Sigmoid colon (tissue), 7 donors: ENCODE measurements around the gene TGFBI. TPM values are rescaled to one million over a fixed set of nuclear protein-coding genes. Genes with fewer than 3 reads are reported as not detected.
A peak's percentile ranks its signal among the peaks of the same experiment; 100 is the strongest.

Experiments used
- DNase-seq: peaks from one replicate; pipeline ENCODE4 v3.0.0-alpha.2; 2019
- H3K27ac ChIP-seq, 4 donors: fragments of 200-600 bp; sonication (generic); one replicate each; pipeline ENCODE4 v1.5.1; 2016 to 2019; ENCODE audit warnings: mild to moderate bottlenecking in 1 of 4
- H3K27me3 ChIP-seq, 3 donors: fragments of 200-600 bp; sonication (generic); one replicate each; pipeline ENCODE4 v1.5.1; 2019; ENCODE audit warnings: mild to moderate bottlenecking in 1 of 3
- H3K36me3 ChIP-seq, 4 donors: fragments of 200-600 bp; sonication (generic); one replicate each; pipeline ENCODE4 v1.5.1; 2016 to 2019
- H3K4me1 ChIP-seq, 4 donors: fragments of 200-600 bp; sonication (generic); one replicate each; pipeline ENCODE4 v1.5.1; 2017 to 2019
- H3K4me3 ChIP-seq, 4 donors: fragments of 200-600 bp; sonication (generic); one replicate each; pipeline ENCODE4 v1.5.1; 2017 to 2019; ENCODE audit warnings: mild to moderate bottlenecking in 2 of 4, moderate library complexity in 1 of 4
- H3K9me3 ChIP-seq, 4 donors: fragments of 200-600 bp in 3 of 4; sonication (generic) in 3 of 4; one replicate each; pipeline versions ENCODE4 v1.5.1 to v1.6.1; 2013 to 2019
- EP300 ChIP-seq, 4 donors: sonication (generic); formaldehyde crosslinking; IDR thresholded peaks; one replicate each; pipeline ENCODE4 v1.6.1; 2017; ENCODE audit warnings: antibody characterized with exemption in 4 of 4
- POLR2A ChIP-seq, 2 donors: fragments of 450-650 bp; IDR thresholded peaks; one replicate each; pipeline ENCODE4 v1.6.1; 2016; ENCODE audit warnings: antibody characterized with exemption in 2 of 2, mild to moderate bottlenecking in 2 of 2, moderate library complexity in 2 of 2
- POLR2AphosphoS5 ChIP-seq, 4 donors: sonication (generic); formaldehyde crosslinking; IDR thresholded peaks; one replicate each; pipeline ENCODE4 v1.6.1; 2017; ENCODE audit warnings: antibody characterized with exemption in 4 of 4
- WGBS, 2 donors: extraction: QIAGEN DNeasy Blood & Tissue Kit; methylation state at CpG; one replicate each; pipeline ENCODE4 v1.1.7; 2013; 5-methylcytosine and 5-hydroxymethylcytosine counted together
- intact Hi-C: fragments of 100-400 bp; cut with DNase I; formaldehyde crosslinking; loops from one replicate; pipeline ENCODE4 v1.15.1; 2023
- polyA plus RNA-seq, 3 donors: library from polyadenylated mRNA; stranded (reverse); fragments of 200-250 nt; gene quantifications; one replicate each; pipeline ENCODE4 v1.2.3, GENCODE V29; 2013
- total RNA-seq, 4 donors: library from RNA; depleted of rRNA; stranded (reverse); fragments of >200 nt; gene quantifications; one replicate each; pipeline ENCODE4 v1.1.0, GENCODE V29; 2016
- TF ChIP-seq, protein P1 (sequence below), 4 experiments: fragments of 450-650 bp in 3 of 4; fragments of 200-600 bp in 1 of 4; IDR thresholded peaks; one replicate each; pipeline ENCODE4 v1.5.1; 2016 to 2019; ENCODE audit warnings: antibody characterized with exemption in 4 of 4, mild to moderate bottlenecking in 3 of 4, moderate library complexity in 2 of 4
- donor health status: healthy with polysubstance abuse.
- donor health status: Bipolar disorder and iron deficiency.
- donor health status: healthy.

The TGFBI gene
- total and polyA plus RNA-seq, 7 donors = 48.6 to 178 (median 67.4) TPM

DNA sequence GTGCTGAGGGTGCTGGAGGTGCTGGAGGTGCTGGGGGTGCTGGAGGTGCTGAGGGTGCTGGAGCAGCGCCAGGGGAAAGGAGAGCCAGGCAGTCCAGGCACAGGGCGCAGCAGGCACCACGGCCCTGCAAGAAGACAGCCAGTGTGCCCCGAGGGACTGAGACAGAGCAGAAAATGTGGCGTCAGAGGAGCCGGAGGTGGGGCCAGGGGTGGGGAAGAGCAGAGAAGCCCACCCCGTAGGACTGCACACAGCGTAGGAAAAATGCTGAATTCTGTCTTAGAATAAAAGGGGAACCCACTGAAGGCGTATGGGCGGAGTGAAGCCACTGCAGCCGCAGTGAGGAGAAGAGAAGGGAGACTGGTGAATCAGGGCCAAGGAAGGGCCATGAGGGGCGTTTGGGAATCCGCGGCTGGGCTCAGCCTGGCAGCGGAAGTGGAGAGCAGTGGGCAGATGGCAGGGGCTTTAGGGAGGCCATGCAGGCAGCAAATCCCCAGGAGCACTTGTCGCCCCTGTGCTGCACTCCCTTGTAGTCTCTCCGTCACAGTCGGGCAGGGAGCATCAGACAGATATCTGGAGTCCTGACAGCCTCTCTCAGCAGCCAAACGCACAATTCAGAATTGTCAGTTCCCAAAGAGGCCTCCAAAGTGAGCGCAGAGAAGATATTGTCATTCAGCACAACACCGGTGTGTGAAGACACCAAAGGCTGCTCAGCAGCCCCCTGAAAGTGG, 38.1 kb upstream of the TGFBI start:
- H3K4me3 ChIP-seq = no peak overlapping the region
- H3K27ac ChIP-seq = peak overlapping the region in 1 of 4 donors; percentile 21
- WGBS, 2 donors = 82 to 90% methylated on average over 21 of the region's 21 CpGs
- intact Hi-C loops = no loop called here
- TF ChIP-seq POLR2A (IDR thresholded peaks at IDR 0.05) (no peak), POLR2AphosphoS5 (IDR thresholded peaks at IDR 0.05) (no peak), EP300 (IDR thresholded peaks at IDR 0.05) (no peak)
- TF ChIP-seq, protein P1, sequence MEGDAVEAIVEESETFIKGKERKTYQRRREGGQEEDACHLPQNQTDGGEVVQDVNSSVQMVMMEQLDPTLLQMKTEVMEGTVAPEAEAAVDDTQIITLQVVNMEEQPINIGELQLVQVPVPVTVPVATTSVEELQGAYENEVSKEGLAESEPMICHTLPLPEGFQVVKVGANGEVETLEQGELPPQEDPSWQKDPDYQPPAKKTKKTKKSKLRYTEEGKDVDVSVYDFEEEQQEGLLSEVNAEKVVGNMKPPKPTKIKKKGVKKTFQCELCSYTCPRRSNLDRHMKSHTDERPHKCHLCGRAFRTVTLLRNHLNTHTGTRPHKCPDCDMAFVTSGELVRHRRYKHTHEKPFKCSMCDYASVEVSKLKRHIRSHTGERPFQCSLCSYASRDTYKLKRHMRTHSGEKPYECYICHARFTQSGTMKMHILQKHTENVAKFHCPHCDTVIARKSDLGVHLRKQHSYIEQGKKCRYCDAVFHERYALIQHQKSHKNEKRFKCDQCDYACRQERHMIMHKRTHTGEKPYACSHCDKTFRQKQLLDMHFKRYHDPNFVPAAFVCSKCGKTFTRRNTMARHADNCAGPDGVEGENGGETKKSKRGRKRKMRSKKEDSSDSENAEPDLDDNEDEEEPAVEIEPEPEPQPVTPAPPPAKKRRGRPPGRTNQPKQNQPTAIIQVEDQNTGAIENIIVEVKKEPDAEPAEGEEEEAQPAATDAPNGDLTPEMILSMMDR (IDR thresholded peaks at IDR 0.05) = no peak
- no peaks in the 10 kb centered on the region for H3K9me3 ChIP-seq
- DNase-seq = no peak
- no peaks in the 10 kb centered on the region for H3K36me3 ChIP-seq
- H3K27me3 ChIP-seq = no peaks in the 10 kb centered on the region
- peaks cover 0 to 64% (median 37%) of the 10 kb centered on the region in 4 donors for H3K4me1 ChIP-seq

DNA sequence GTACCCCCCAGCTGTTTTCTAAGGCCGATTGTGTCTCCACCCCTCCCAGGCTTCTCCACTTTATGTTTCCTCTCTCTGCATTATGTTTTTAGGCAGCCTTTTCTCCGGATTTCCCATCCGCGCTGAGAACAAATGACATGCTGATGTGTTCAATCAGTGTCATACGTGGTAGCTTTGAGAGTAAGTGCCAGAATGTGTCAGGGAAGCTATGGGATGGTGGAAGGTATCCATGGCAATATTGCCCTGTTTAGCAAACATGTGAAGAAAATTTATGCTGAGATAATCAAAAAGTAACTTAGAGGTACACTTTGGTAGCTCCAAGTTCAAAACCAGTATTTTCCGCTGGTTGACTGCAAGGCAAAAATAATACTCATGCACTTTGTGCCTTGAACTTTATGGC, 37.4 kb upstream of the TGFBI start:
- H3K4me3 ChIP-seq = no peak overlapping the region
- WGBS, 2 donors = 84% methylated on average over 6 of the region's 6 CpGs
- TF ChIP-seq, protein P1 (IDR thresholded peaks at IDR 0.05) = no peak
- TF ChIP-seq EP300 (IDR thresholded peaks at IDR 0.05) (no peak), POLR2AphosphoS5 (IDR thresholded peaks at IDR 0.05) (no peak), POLR2A (IDR thresholded peaks at IDR 0.05) (no peak)
- H3K27ac ChIP-seq = no peak overlapping the region
- peaks cover 0 to 65% (median 41%) of the 10 kb centered on the region in 4 donors for H3K4me1 ChIP-seq
- no peak for DNase-seq
- no peaks in the 10 kb centered on the region for H3K36me3 ChIP-seq
- H3K27me3 ChIP-seq = no peaks in the 10 kb centered on the region
- no peaks in the 10 kb centered on the region for H3K9me3 ChIP-seq
- intact Hi-C loops = no loop called here

DNA sequence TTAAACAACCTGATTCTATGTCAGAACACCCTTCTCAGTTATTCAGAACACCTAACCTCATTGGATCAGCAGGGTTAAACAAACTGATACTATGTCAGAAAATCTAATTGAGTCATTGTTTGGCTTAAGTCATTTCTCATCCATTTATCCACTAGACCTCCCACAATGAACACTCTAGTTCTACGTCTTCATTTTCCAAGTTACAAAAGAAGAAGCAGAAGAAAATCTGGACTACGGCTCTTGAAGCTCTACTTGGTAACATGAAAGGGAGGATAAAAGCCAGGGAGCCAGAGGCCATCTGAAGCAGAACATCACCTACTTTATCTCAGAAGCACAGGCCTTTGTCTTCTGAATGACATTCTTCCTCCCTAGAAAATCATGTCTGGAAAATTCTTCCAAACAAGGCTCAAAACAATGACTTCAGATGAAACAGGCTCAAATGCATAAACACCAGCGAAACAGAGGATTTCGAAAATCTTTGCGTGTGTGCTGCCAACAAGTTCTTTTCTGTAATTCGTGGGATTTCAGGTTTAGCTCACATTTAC, 35.4 kb upstream of the TGFBI start:
- no peak for DNase-seq
- TF ChIP-seq POLR2AphosphoS5 (IDR thresholded peaks at IDR 0.05) = peak in 1 of 4 donors; percentile 9
- no peak for TF ChIP-seq EP300 (IDR thresholded peaks at IDR 0.05)
- TF ChIP-seq, protein P1 (IDR thresholded peaks at IDR 0.05) = no peak
- 69 to 87% methylated on average over 6 of the region's 6 CpGs for WGBS, 2 donors
- Histone ChIP-seq H3K27me3 (no peaks in the 10 kb centered on the region), H3K4me3 (no peak overlapping the region), H3K4me1 (peaks cover 0 to 57% (median 32%) of the 10 kb centered on the region in 4 donors), H3K36me3 (no peaks in the 10 kb centered on the region), H3K27ac (peak overlapping the region; percentile 45 to 88 (median 73)), H3K9me3 (no peaks in the 10 kb centered on the region)
- intact Hi-C loops = no loop called here

DNA sequence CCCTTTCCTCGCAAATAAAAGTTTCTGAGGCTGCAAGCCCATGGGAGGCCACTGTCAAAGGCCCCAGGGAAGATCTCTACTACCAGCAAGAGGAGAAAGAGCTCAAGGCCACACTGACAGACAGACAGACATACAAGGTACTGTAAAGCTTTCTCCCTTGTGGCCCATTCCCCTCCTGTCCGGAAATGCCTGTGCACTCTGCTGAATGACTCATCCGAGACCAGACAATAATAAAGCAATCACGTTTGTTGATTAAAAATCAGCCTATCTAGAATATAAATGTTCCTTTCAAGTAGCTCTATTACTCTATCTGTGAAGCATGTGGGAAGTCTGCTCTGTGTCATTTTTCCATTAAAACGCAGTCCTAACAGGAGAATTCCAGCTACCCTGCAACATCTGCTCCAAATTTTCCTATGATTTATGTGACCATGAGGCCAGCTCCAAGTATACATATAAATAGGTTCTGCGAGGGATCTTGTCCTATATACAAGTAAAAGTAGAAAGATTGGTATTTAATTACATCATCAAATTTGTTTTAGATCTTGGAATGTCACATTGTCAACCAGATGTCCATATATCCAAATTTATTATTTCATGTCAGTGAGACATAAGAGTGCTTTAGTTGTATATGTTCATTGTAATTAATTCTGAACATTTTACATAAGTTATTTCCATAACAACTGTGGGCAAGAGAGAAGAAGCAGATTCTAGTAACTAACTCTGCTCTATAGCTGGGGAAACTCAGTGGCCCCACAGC, 34.7 kb upstream of the TGFBI start:
- H3K27ac ChIP-seq = peak overlapping the region; percentile 45 to 88 (median 73)
- no peak for DNase-seq

More for the DNA sequence above, 34.7 kb upstream of the TGFBI start:
- TF ChIP-seq, protein P1 (IDR thresholded peaks at IDR 0.05) = no peak
- TF ChIP-seq POLR2AphosphoS5 (IDR thresholded peaks at IDR 0.05) (peak; percentile 34 to 97 (median 92)), EP300 (IDR thresholded peaks at IDR 0.05) (peak in 3 of 4 donors; percentile 54 to 92 (median 80)), POLR2A (IDR thresholded peaks at IDR 0.05) (no peak)
- 51 to 60% methylated on average over 6 of the region's 6 CpGs for WGBS, 2 donors
- no peaks in the 10 kb centered on the region for H3K9me3 ChIP-seq
- H3K4me1 ChIP-seq = peaks cover 0 to 60% (median 32%) of the 10 kb centered on the region in 4 donors
- no peak overlapping the region for H3K4me3 ChIP-seq
- no peaks in the 10 kb centered on the region for H3K36me3 ChIP-seq
- intact Hi-C loops = no loop called here
- H3K27me3 ChIP-seq = no peaks in the 10 kb centered on the region
